ENCODE measurements around the gene SCML2. TPM values are rescaled to one million over a fixed set of nuclear protein-coding genes. Genes with fewer than 3 reads are reported as not detected.

The SCML2 gene
- total and polyA plus RNA-seq, 4 donors: 0.64 to 6.0 (median 0.84) TPM

GRCh38 chrX:18228069-18228468 lies 126.4 kb downstream of the SCML2 start:
- Histone ChIP-seq H3K4me1 (ENCODE audit: control insufficient read depth in 5 of 5, insufficient read depth in 5 of 5, low read length in 5 of 5) (no peaks in the 10 kb centered on the region), H3K27ac (ENCODE audit: low read depth in 1 of 2, low read length in 1 of 2) (no peak overlapping the region), H3K9me3 (ENCODE audit: control insufficient read depth in 4 of 4, insufficient read depth in 3 of 4, low read length in 3 of 4) (no peaks in the 10 kb centered on the region), H3K36me3 (ENCODE audit: control insufficient read depth in 4 of 4, insufficient read depth in 4 of 4, low read length in 4 of 4) (no peaks in the 10 kb centered on the region), H3K9ac (ENCODE audit: insufficient read depth in 1 of 2, low read length in 2 of 2) (no peak overlapping the region), H3K27me3 (ENCODE audit: control insufficient read depth in 3 of 3, insufficient read depth in 3 of 3, low read length in 2 of 3) (peaks cover 0 to 4% (median 0%) of the 10 kb centered on the region in 3 donors), H3K4me3 (no peak overlapping the region)
- ATAC-seq (ENCODE audit: insufficient read depth, low FRiP score): no peak
- WGBS, 2 donors: 80 to 86% methylated on average over 11 to 14 of the region's 14 CpGs
- no peak for DNase-seq
- no peak for TF ChIP-seq CTCF (IDR thresholded peaks at IDR 0.05; ENCODE audit: control extremely low read depth, extremely low read depth)

- Histone ChIP-seq H3K36me3 (ENCODE audit: control insufficient read depth in 4 of 4, insufficient read depth in 4 of 4, low read length in 4 of 4) (no peaks in the 10 kb centered on the region), H3K4me1 (ENCODE audit: control insufficient read depth in 5 of 5, insufficient read depth in 5 of 5, low read length in 5 of 5) (no peaks in the 10 kb centered on the region), H3K4me3 (no peak overlapping the region), H3K9me3 (ENCODE audit: control insufficient read depth in 4 of 4, insufficient read depth in 3 of 4, low read length in 3 of 4) (no peaks in the 10 kb centered on the region), H3K27me3 (ENCODE audit: control insufficient read depth in 3 of 3, insufficient read depth in 3 of 3, low read length in 2 of 3) (no peaks in the 10 kb centered on the region), H3K9ac (ENCODE audit: insufficient read depth in 1 of 2, low read length in 2 of 2) (no peak overlapping the region), H3K27ac (ENCODE audit: low read depth in 1 of 2, low read length in 1 of 2) (no peak overlapping the region)
- WGBS, 2 donors: 87 to 93% methylated on average over 7 of the region's 7 CpGs
- ATAC-seq (ENCODE audit: insufficient read depth, low FRiP score) (no peak), DNase-seq (no peak)
- TF ChIP-seq CTCF (IDR thresholded peaks at IDR 0.05; ENCODE audit: control extremely low read depth, extremely low read depth): no peak
Observed at GRCh38 chrX:18227458-18227857, 127.0 kb downstream of the SCML2 start.

DNA sequence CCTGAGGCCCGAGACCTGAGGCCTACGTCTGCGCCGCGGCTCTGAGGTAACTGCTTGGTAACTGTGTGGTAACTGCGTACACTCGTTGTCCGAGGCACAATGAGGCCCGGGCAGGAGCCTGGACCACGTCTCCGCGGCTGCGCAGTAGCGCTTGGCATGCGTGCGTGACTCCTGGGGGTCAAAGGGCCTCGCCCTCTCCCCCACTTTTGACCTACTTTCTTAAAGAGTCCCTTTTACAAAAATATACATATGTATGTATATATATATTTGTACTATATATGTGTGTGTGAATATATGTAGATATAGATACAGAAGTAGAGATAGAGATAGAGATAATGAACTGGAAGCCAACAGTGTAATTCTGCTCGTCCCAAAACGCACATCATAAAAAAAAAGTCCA lies 133.7 kb downstream of the SCML2 start, which contains the start of gene BEND2:
Gene BEND2 (minus strand): TSS at position 101 of the 400 bp plus-strand sequence. CDS start 136 bp downstream, outside the sequence.
- H3K4me1 ChIP-seq (ENCODE audit: control insufficient read depth in 5 of 5, insufficient read depth in 5 of 5, low read length in 5 of 5): no peaks in the 10 kb centered on the region
- DNase-seq: no peak
- no peak within 1 kb of the TSS for H3K9ac ChIP-seq (ENCODE audit: insufficient read depth in 1 of 2, low read length in 2 of 2)
- WGBS, 2 donors: 96 to 98% methylated on average over 18 to 19 of the region's 19 CpGs
- no peak for ATAC-seq (ENCODE audit: insufficient read depth, low FRiP score)
- H3K4me3 ChIP-seq: no peak within 1 kb of the TSS
- no peak within 1 kb of the TSS for H3K27ac ChIP-seq (ENCODE audit: low read depth in 1 of 2, low read length in 1 of 2)
- no peaks in the 10 kb centered on the region for H3K9me3 ChIP-seq (ENCODE audit: control insufficient read depth in 4 of 4, insufficient read depth in 3 of 4, low read length in 3 of 4)
- TF ChIP-seq CTCF (IDR thresholded peaks at IDR 0.05; ENCODE audit: control extremely low read depth, extremely low read depth): no peak
- H3K36me3 ChIP-seq (ENCODE audit: control insufficient read depth in 4 of 4, insufficient read depth in 4 of 4, low read length in 4 of 4): no peaks in the 10 kb centered on the region
- H3K27me3 ChIP-seq (ENCODE audit: control insufficient read depth in 3 of 3, insufficient read depth in 3 of 3, low read length in 2 of 3): peaks cover 0 to 2% (median 0%) of the 10 kb centered on the region in 3 donors

GRCh38 chrX:18210470-18210869 lies 144.0 kb downstream of the SCML2 start:
- Histone ChIP-seq H3K27me3 (ENCODE audit: control insufficient read depth in 3 of 3, insufficient read depth in 3 of 3, low read length in 2 of 3) (peaks cover 3 to 7% (median 5%) of the 10 kb centered on the region in 3 donors), H3K9me3 (ENCODE audit: control insufficient read depth in 4 of 4, insufficient read depth in 3 of 4, low read length in 3 of 4) (peaks cover 0 to 3% (median 0%) of the 10 kb centered on the region in 4 donors), H3K36me3 (ENCODE audit: control insufficient read depth in 4 of 4, insufficient read depth in 4 of 4, low read length in 4 of 4) (no peaks in the 10 kb centered on the region), H3K9ac (ENCODE audit: insufficient read depth in 1 of 2, low read length in 2 of 2) (no peak overlapping the region), H3K4me3 (no peak overlapping the region), H3K4me1 (ENCODE audit: control insufficient read depth in 5 of 5, insufficient read depth in 5 of 5, low read length in 5 of 5) (no peaks in the 10 kb centered on the region), H3K27ac (ENCODE audit: low read depth in 1 of 2, low read length in 1 of 2) (no peak overlapping the region)
- ATAC-seq (ENCODE audit: insufficient read depth, low FRiP score) (no peak), DNase-seq (peak in 2 of 3 donors; percentile 57 to 59)
- no peak for TF ChIP-seq CTCF (IDR thresholded peaks at IDR 0.05; ENCODE audit: control extremely low read depth, extremely low read depth)
- 24 to 43% methylated on average over 2 of the region's 2 CpGs for WGBS, 2 donors

Measured in lung (tissue), 12 donors.